Esophagus muscularis mucosa (tissue), 3 donors: Measurements from ENCODE around the gene HAPSTR1.

ENCODE experiments used
- CTCF ChIP-seq, 3 experiments: fragments of 200-600 bp in 2 of 3; fragments of 450-650 bp in 1 of 3; sonication (generic) in 2 of 3; IDR thresholded peaks; one replicate each; pipeline ENCODE4 v1.5.1; 2017 to 2019; ENCODE audit warnings: antibody characterized with exemption in 3 of 3, mild to moderate bottlenecking in 2 of 3, moderate library complexity in 1 of 3
- POLR2AphosphoS5 ChIP-seq, 2 donors: sonication (generic); formaldehyde crosslinking; IDR thresholded peaks; one replicate each; pipeline ENCODE4 v1.6.1; 2017; ENCODE audit warnings: antibody characterized with exemption in 2 of 2

DNA sequence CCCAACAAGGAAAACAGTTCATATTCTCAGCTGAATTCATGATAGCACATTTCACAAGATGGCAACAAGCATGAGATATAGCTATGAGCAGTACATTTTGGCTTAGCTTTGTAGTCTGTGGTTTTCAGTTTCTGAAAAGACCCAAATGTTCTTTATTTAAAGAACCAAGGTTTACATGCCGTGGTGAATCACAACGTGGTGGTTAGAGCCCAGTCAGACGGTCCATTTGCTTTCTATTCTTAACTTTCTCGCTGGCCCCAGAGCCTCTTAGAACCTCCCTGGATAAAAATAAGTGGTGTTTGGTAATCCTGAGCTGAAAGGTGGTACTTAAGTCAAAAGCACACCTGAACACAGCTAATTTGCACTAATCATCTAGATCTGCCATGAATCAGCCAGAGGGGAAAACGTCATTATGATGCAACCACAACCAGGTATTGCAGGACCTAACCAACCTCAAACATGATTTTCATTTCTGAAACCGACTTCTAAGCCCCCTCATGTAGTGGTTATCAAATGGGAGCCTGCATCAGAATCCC is 18.6 kb upstream of the HAPSTR1 start:
- no peak for TF ChIP-seq CTCF (IDR thresholded peaks at IDR 0.05)
- TF ChIP-seq POLR2AphosphoS5 (IDR thresholded peaks at IDR 0.05), result no peak
